Measurements from ENCODE around the gene CNTN5. TPM values are rescaled to one million over a fixed set of nuclear protein-coding genes. Genes with fewer than 3 reads are reported as not detected.

Gene CNTN5
- total RNA-seq, 2 experiments from 2014 or later: not detected

GRCh38 chr11:100174881-100175280 lies 1154.1 kb downstream of the CNTN5 start:
- no peaks in the 10 kb centered on the region for H3K27me3 ChIP-seq (ENCODE audit: control insufficient read depth in 1 of 2, insufficient read depth in 2 of 2, low read length in 2 of 2)
- Mint-ChIP-seq H3K27me3 (no peaks in the 10 kb centered on the region), H3K36me3 (ENCODE audit: low read depth) (no peaks in the 10 kb centered on the region), H3K4me3 (no peak overlapping the region), H3K27ac (no peak overlapping the region), H3K9me3 (peaks cover 15% of the 10 kb centered on the region), H3K4me1 (ENCODE audit: low read depth) (no peaks in the 10 kb centered on the region)
- intact Hi-C loops (cut with DNase I, micrococcal nuclease): no loop called here
- ATAC-seq (ENCODE audit: poor library complexity) (no peak), DNase-seq (no peak)
- POLR2A ChIA-PET: no interaction called here
- TF ChIP-seq CTCF (IDR thresholded peaks at IDR 0.05): no peak
- no peak overlapping the region for H3K4me3 ChIP-seq (ENCODE audit: low read length)
- H3K9me3 ChIP-seq (ENCODE audit: control insufficient read depth in 1 of 2, insufficient read depth in 1 of 2, low read length in 2 of 2): no peaks in the 10 kb centered on the region
- no peak overlapping the region for H3K27ac ChIP-seq (ENCODE audit: low read depth in 1 of 2, low read length in 2 of 2)
- H3K36me3 ChIP-seq (ENCODE audit: insufficient read depth, low read length): no peaks in the 10 kb centered on the region
- no peaks in the 10 kb centered on the region for H3K4me1 ChIP-seq (ENCODE audit: insufficient read depth, low read length)
- CTCF ChIA-PET: no interaction called here

- DNase-seq (no peak), ATAC-seq (ENCODE audit: poor library complexity) (no peak)
- TF ChIP-seq CTCF (IDR thresholded peaks at IDR 0.05): no peak
- Mint-ChIP-seq H3K4me3 (no peak overlapping the region), H3K27me3 (no peaks in the 10 kb centered on the region), H3K9me3 (peaks cover 16% of the 10 kb centered on the region), H3K4me1 (ENCODE audit: low read depth) (no peaks in the 10 kb centered on the region), H3K27ac (no peak overlapping the region), H3K36me3 (ENCODE audit: low read depth) (no peaks in the 10 kb centered on the region)
- ChIA-PET CTCF (no interaction called here), POLR2A (no interaction called here)
- no peaks in the 10 kb centered on the region for H3K4me1 ChIP-seq (ENCODE audit: insufficient read depth, low read length)
- H3K4me3 ChIP-seq (ENCODE audit: low read length): no peak overlapping the region
- H3K27ac ChIP-seq (ENCODE audit: low read depth in 1 of 2, low read length in 2 of 2): no peak overlapping the region
- H3K9me3 ChIP-seq (ENCODE audit: control insufficient read depth in 1 of 2, insufficient read depth in 1 of 2, low read length in 2 of 2): no peaks in the 10 kb centered on the region
- no peaks in the 10 kb centered on the region for H3K27me3 ChIP-seq (ENCODE audit: control insufficient read depth in 1 of 2, insufficient read depth in 2 of 2, low read length in 2 of 2)
- intact Hi-C loops (cut with DNase I, micrococcal nuclease): no loop called here
- H3K36me3 ChIP-seq (ENCODE audit: insufficient read depth, low read length): no peaks in the 10 kb centered on the region
Observed at GRCh38 chr11:100176456-100176855, 1155.7 kb downstream of the CNTN5 start.

- Mint-ChIP-seq H3K27me3 (no peaks in the 10 kb centered on the region), H3K27ac (no peak overlapping the region), H3K36me3 (ENCODE audit: low read depth) (no peaks in the 10 kb centered on the region), H3K4me1 (ENCODE audit: low read depth) (no peaks in the 10 kb centered on the region), H3K9me3 (peaks cover 11% of the 10 kb centered on the region), H3K4me3 (no peak overlapping the region)
- ChIA-PET POLR2A (no interaction called here), CTCF (no interaction called here)
- DNase-seq (no peak), ATAC-seq (ENCODE audit: poor library complexity) (no peak)
- intact Hi-C loops (cut with DNase I, micrococcal nuclease): no loop called here
- H3K27ac ChIP-seq (ENCODE audit: low read depth in 1 of 2, low read length in 2 of 2): no peak overlapping the region
- no peaks in the 10 kb centered on the region for H3K36me3 ChIP-seq (ENCODE audit: insufficient read depth, low read length)
- H3K9me3 ChIP-seq (ENCODE audit: control insufficient read depth in 1 of 2, insufficient read depth in 1 of 2, low read length in 2 of 2): no peaks in the 10 kb centered on the region
- H3K4me1 ChIP-seq (ENCODE audit: insufficient read depth, low read length): no peaks in the 10 kb centered on the region
- no peaks in the 10 kb centered on the region for H3K27me3 ChIP-seq (ENCODE audit: control insufficient read depth in 1 of 2, insufficient read depth in 2 of 2, low read length in 2 of 2)
- no peak for TF ChIP-seq CTCF (IDR thresholded peaks at IDR 0.05)
- H3K4me3 ChIP-seq (ENCODE audit: low read length): no peak overlapping the region
Observed at GRCh38 chr11:100177651-100178050, 1156.9 kb downstream of the CNTN5 start.

All from CD4-positive, alpha-beta T cell (primary cell).